CD1c-positive myeloid dendritic cell (primary cell): ENCODE data around the gene EMSY.

Experiments
- DNase-seq: peaks from one replicate; pipeline ENCODE4 v3.0.0-alpha.2; 2016; ENCODE audit errors: extremely low spot score

EMSY gene

DNA sequence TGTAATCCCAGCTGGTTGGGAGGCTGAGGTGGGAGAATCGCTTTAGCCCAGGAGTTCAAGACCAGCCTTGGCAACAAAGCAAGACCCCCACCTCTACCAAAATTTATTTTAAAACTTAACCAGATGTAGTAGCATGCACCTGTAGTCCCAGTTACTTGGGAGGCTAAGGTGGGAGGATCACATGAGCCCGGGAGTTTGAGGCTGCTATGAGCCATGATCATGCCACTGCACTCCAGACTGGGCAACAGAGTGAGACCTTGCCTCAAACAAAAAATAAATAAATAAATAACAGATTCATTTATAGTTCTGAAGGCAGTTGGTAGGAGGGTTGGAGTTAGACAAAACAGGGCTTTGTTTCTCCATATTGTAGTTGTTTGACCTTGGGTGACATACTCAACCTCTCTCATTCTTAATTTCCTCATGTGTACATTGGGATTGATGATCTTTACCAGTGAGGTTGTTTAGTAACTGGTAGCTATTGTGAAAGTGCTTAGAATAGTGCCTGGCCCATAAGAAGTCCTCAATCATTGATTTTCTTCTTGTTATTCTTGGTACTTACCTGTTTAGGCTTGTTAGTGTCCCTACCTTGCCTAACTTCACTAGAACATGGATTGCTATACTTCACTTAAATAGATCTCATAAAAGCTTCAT, 79.1 kb downstream of the EMSY start:
- no peak for DNase-seq

DNA sequence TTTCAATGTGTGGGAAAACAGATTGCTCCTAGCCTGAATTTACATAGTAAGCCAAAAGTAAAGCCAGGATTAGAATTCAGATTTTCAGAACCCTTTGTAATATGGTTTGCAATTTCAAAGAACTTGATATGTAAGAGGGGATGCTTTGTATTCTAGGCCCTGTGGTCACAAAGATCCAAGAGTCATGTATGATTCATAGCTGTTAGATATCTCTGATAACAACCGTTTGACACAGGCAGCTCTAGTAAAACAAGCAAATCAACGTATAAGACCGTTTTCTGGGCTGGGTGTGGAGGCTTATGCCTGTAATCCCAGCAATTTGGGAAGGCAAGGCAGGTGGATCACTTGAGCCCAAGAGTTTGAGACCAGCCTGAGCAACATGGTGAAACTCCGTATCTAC, 79.6 kb downstream of the EMSY start:
- no peak for DNase-seq

GRCh38 chr11:76524919-76525318, 80.1 kb downstream of the EMSY start:
- no peak for DNase-seq

GRCh38 chr11:76526878-76527277, 82.1 kb downstream of the EMSY start:
- no peak for DNase-seq

DNA sequence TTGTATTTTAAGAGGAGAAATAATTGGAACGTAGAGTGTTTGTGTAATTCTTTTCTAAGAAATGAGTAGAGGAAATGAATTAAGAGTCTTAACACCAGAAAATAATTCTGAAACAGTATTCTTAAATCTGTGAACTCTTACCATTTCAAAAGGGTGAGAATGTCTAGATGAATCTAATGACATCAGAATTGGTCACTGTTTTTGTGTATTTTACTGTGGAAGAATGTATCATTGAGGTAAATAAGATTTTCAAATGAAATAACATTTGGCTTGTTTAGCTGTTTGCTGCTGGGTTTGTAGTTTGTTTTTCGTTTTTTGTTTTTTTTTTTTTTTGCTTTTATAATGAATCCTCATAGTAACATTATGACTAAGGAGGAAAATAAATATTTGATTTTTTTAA, 97.6 kb downstream of the EMSY start:
- DNase-seq: no peak

GRCh38 chr11:76543006-76543703, 98.3 kb downstream of the EMSY start:
- DNase-seq: no peak

- DNase-seq: no peak
Measured at GRCh38 chr11:76550781-76551180, 106.0 kb downstream of the EMSY start.

GRCh38 chr11:76551400-76551799, 106.6 kb downstream of the EMSY start:
- peak; percentile 10 for DNase-seq

DNA sequence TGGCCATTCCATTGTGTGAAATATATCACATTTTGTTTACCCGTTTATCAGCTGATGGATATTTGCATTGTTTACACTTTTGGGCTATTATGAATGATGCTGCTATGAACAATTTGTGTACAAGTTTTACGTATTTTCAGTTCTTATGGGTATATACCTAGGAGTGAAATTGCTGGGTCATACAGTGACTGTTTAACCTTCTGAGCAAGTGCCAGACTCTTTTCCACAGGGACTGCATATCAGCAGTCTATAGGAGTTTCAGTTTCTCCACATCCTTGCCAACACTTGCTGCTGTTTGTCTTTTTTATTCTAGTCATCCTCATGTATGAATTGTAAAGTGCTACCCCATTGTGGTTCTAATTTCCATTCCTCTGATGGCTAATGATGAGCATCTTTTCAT, 108.2 kb downstream of the EMSY start:
- no peak for DNase-seq

DNA sequence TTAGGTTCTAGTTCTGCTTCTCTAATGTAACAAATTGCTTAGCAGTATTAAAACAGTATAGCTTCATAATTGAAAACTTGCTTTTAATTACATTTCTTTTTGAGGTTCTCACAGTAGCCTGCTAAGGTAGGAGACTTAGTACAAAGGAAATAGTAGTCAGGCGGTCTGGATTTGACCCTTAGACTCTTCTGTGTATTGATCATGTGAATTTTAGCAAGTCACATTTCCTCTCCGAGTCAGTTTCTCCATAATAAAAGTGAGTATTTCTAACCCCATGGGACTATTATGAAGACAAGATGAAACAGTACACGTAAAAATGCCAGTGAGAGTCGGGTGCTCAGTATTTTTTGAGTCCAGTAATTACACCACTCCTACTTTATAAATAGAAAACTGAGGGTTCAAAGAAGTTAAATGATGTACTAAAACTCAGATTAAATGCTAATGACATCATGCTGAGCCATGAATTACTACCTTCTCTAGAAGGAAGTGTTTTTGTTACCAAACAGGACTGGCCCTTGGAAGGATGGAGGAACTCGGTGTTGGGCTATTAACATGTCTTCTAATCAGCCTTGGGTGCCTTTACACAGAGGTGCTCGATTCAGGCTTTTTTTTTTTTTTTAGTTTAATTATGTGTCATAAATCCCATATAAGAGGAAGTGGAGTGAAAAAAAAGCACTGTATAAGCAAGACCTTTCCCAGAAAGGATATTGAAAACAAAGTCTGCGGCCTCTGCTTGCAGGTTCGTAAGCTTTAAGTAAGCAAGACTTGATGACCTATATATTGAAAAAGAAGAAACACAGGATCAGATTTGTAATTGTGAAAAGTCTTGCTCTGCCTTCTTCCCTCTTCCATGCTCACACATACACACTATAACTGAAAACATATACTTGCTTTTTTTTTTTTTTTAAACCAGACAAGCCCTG, 109.0 kb downstream of the EMSY start:
- DNase-seq: peak; percentile 5

DNA sequence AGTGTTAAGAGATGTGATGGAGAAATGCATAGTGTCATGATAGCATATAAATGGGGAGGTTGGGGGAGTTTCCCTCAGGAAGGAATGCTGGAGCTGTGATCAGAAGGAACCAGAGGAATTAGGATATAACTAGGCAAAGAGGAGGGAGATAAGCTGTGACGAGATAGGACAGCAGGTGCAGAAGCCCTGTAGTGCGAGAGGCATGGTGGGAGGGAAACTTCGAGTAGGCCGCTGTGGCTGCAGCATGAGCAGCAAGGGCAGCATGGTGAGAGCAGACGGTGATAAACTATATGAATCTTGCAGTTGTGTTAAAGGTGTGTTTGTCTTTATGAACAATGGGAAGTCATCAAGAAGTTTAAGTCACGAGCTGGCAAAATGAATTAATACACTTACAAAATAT, 109.9 kb downstream of the EMSY start:
- DNase-seq: no peak

GRCh38 chr11:76557466-76557865, 112.6 kb downstream of the EMSY start:
- no peak for DNase-seq

GRCh38 chr11:76558473-76558872, 113.7 kb downstream of the EMSY start:
- no peak for DNase-seq

DNA sequence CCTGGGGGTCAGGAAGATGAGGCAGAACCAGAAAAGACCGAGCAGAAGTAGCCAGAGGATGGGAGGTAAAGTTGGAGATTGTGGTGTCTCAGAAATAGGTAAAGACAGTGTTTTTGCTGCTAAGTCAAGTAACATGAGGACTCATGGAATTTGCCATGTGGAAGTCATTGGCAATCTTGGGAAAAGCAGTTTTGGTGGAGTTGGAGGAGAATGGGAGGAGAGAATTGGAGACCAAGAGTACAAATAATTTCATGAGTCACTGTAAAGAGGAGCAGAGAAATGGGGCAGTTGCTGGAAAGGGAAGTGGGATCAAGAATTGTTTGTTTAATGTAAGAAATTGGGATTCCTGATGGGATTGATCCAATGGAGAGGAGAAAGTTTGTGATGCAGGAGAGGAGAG, 114.1 kb downstream of the EMSY start:
- DNase-seq: no peak

GRCh38 chr11:76559346-76559745, 114.5 kb downstream of the EMSY start:
- no peak for DNase-seq

DNA sequence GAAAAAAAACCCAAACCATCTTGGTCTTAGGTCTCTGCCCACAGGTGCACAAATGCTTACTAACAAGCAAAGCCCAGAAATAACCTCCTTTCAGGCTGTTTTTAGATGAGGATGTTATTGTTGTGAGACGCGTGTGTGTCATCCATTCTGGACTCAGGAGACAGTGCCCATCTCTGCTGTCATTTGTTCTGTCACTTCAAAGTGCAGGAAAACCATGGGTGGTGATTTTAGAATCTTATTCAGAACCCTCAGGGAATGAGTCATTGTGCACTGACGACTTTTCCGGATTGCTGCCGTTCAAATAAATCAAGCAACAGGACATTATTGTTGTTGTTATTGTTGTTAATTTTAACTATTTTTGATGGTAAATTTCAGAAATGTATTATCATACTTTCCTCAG, 115.4 kb downstream of the EMSY start:
- DNase-seq: no peak

GRCh38 chr11:76561245-76561644, 116.4 kb downstream of the EMSY start:
- no peak for DNase-seq

GRCh38 chr11:76562541-76562940, 117.7 kb downstream of the EMSY start:
- DNase-seq: no peak

- no peak for DNase-seq
Measured at GRCh38 chr11:76564364-76564763, 119.5 kb downstream of the EMSY start.

- DNase-seq: no peak
Measured at GRCh38 chr11:76566811-76567210, 122.0 kb downstream of the EMSY start.

DNA sequence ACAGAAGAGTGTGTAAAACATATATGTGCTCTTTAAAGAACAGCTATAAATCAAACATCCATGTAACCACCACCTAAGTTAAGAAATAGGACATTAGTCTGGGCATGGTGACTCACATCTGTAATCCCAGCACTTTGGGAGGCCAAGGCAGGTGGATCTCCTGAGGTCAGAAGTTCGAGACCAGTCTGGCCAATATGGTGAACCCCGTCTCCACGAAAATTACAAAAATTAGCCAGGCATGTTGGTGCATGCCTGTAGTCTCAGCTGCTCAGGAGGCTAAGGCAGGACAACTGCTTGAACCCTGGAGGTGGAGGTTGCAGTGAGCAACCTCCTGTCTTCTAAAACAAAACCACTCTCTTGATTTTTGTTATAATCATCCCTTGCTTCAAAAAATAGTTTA, 122.4 kb downstream of the EMSY start:
- no peak for DNase-seq

- DNase-seq: no peak
Measured at GRCh38 chr11:76568139-76568538, 123.3 kb downstream of the EMSY start.

- DNase-seq: no peak
Measured at GRCh38 chr11:76568621-76569020, 123.8 kb downstream of the EMSY start.
